22Rv1 (cell line): ENCODE measurements around the gene SSBP2.

Experiments used
- ZFX ChIP-seq: fragments of 450-650 bp; IDR thresholded peaks from 2 replicates; pipeline ENCODE4 v1.6.1; 2017; ENCODE audit warnings: antibody characterized with exemption, borderline replicate concordance
- TF ChIP-seq, protein P1 (sequence below): fragments of 450-650 bp; IDR thresholded peaks from 2 replicates; pipeline ENCODE4 v1.5.1; 2017; ENCODE audit warnings: mild to moderate bottlenecking

DNA sequence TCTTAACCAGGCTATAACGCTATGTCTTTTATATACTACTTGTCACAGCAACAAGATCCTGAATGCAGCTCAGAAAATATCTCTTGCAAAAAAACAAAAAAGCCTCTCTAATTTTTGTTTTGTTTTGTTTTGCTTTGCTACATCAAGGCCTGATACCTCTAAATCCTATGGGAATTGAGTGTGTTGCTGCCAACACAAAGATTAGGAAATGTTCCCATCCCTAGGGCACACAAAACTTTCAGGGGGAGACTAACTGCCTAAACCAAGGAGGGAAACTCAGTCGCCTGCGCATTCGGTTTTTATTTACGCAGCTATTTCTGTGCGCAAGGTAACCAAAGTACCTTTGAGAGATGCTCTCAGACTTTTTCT is 1.7 kb downstream of the SSBP2 start:
- TF ChIP-seq, protein P1, sequence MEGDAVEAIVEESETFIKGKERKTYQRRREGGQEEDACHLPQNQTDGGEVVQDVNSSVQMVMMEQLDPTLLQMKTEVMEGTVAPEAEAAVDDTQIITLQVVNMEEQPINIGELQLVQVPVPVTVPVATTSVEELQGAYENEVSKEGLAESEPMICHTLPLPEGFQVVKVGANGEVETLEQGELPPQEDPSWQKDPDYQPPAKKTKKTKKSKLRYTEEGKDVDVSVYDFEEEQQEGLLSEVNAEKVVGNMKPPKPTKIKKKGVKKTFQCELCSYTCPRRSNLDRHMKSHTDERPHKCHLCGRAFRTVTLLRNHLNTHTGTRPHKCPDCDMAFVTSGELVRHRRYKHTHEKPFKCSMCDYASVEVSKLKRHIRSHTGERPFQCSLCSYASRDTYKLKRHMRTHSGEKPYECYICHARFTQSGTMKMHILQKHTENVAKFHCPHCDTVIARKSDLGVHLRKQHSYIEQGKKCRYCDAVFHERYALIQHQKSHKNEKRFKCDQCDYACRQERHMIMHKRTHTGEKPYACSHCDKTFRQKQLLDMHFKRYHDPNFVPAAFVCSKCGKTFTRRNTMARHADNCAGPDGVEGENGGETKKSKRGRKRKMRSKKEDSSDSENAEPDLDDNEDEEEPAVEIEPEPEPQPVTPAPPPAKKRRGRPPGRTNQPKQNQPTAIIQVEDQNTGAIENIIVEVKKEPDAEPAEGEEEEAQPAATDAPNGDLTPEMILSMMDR, result no peak
- no peak for TF ChIP-seq ZFX
